Prostate gland (tissue), 2 donors: ENCODE results near the gene TEPSIN.

ENCODE experiments used
- POLR2A ChIP-seq: fragments of 450-650 bp; IDR thresholded peaks from one replicate; pipeline ENCODE4 v1.6.1; 2016; ENCODE audit warnings: antibody characterized with exemption, mild to moderate bottlenecking
- TF ChIP-seq, protein P1 (sequence below), 4 experiments: fragments of 200-600 bp in 2 of 4; fragments of 450-650 bp in 2 of 4; sonication (generic) in 2 of 4; IDR thresholded peaks; 1 replicate in 3 of 4; 2 replicates in 1 of 4; pipeline ENCODE4 v1.5.1; 2016 to 2019; ENCODE audit warnings: antibody characterized with exemption in 4 of 4, mild to moderate bottlenecking in 2 of 4, moderate library complexity in 2 of 4

GRCh38 chr17:81287152-81287551 is 48.3 kb upstream of the TEPSIN start:
- TF ChIP-seq, protein P1, sequence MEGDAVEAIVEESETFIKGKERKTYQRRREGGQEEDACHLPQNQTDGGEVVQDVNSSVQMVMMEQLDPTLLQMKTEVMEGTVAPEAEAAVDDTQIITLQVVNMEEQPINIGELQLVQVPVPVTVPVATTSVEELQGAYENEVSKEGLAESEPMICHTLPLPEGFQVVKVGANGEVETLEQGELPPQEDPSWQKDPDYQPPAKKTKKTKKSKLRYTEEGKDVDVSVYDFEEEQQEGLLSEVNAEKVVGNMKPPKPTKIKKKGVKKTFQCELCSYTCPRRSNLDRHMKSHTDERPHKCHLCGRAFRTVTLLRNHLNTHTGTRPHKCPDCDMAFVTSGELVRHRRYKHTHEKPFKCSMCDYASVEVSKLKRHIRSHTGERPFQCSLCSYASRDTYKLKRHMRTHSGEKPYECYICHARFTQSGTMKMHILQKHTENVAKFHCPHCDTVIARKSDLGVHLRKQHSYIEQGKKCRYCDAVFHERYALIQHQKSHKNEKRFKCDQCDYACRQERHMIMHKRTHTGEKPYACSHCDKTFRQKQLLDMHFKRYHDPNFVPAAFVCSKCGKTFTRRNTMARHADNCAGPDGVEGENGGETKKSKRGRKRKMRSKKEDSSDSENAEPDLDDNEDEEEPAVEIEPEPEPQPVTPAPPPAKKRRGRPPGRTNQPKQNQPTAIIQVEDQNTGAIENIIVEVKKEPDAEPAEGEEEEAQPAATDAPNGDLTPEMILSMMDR (IDR thresholded peaks at IDR 0.05): no peak
- no peak for TF ChIP-seq POLR2A
